BLaER1 (cell line): Measurements from ENCODE around the gene HSD17B12.

Source experiments
- H3K27ac ChIP-seq: shearing (Covaris generic); formaldehyde crosslinking; 2 replicates; pipeline ENCODE4 v1.8.1; 2022
- H3K27me3 ChIP-seq: shearing (Covaris generic); formaldehyde crosslinking; 2 replicates; pipeline ENCODE4 v1.8.1; 2022
- H3K36me3 ChIP-seq: shearing (Covaris generic); formaldehyde crosslinking; 2 replicates; pipeline ENCODE4 v1.8.1; 2022
- H3K4me1 ChIP-seq: shearing (Covaris generic); formaldehyde crosslinking; 2 replicates; pipeline ENCODE4 v1.8.1; 2022
- H3K4me2 ChIP-seq: shearing (Covaris generic); formaldehyde crosslinking; 2 replicates; pipeline ENCODE4 v1.8.1; 2022
- H3K4me3 ChIP-seq: shearing (Covaris generic); formaldehyde crosslinking; 2 replicates; pipeline ENCODE4 v1.8.1; 2022
- H3K9ac ChIP-seq: shearing (Covaris generic); formaldehyde crosslinking; 2 replicates; pipeline ENCODE4 v1.8.1; 2022
- H3K9me3 ChIP-seq: shearing (Covaris generic); formaldehyde crosslinking; 2 replicates; pipeline ENCODE4 v1.8.1; 2022
- H4K20me1 ChIP-seq: shearing (Covaris generic); formaldehyde crosslinking; 2 replicates; pipeline ENCODE4 v1.8.1; 2022
- Cebpa-rat ChIP-seq: shearing (Covaris generic); IDR thresholded peaks from 2 replicates; pipeline ENCODE4 v1.8.1; 2022

Gene HSD17B12

GRCh38 chr11:43686207-43686606 is 5.7 kb downstream of the HSD17B12 start:
- no peak overlapping the region for H3K4me3 ChIP-seq
- H3K27ac ChIP-seq, result no peak overlapping the region
- H3K4me1 ChIP-seq, result peaks cover 52% of the 10 kb centered on the region
- TF ChIP-seq Cebpa-rat, result no peak
- peaks cover 62% of the 10 kb centered on the region for H3K36me3 ChIP-seq
- H3K9me3 ChIP-seq, result peaks cover 17% of the 10 kb centered on the region; the same call in 1 of the 2 replicates
- no peaks in the 10 kb centered on the region for H3K27me3 ChIP-seq
- peaks cover 39% of the 10 kb centered on the region for H4K20me1 ChIP-seq
- H3K4me2 ChIP-seq, result no peak overlapping the region
- no peak overlapping the region for H3K9ac ChIP-seq

DNA sequence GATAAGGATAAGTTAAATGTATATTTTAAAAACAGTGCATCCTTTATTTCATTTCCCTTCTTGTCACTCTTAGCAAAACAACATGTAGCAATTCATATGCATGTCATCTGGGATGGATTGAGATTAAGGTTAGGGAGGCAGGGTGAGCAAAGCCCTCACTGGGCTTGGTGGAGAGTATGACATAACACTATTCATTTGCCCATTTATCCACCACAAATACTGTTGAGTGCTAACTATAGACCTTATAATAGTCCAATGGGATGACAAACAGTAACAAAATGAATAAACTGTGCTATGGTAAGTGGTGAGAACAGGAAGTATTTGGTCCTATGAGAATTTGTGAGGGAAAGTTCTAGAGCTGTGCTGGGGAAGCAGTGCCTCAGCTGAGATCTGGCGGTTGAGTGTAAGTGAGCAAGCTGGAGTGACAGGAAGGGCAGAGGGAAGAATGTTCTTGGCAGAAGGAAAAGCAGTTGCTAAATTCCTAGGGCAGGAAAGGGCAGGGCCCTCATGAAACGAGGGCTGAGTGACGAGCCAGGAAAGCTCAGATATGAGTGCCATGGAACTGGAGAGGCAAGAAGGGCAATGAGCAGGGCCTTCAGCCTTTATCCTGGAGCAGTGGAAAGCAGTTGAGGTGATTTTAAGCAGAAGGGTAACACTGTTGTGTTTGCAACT is 6.7 kb downstream of the HSD17B12 start:
- H3K4me2 ChIP-seq, result peak overlapping the region; percentile 18
- H3K4me3 ChIP-seq, result no peak overlapping the region
- peaks cover 69% of the 10 kb centered on the region for H3K36me3 ChIP-seq
- peaks cover 56% of the 10 kb centered on the region for H3K4me1 ChIP-seq
- no peak overlapping the region for H3K9ac ChIP-seq
- peaks cover 45% of the 10 kb centered on the region for H4K20me1 ChIP-seq
- no peak overlapping the region for H3K27ac ChIP-seq
- H3K9me3 ChIP-seq, result peaks cover 17% of the 10 kb centered on the region; the same call in 1 of the 2 replicates
- no peaks in the 10 kb centered on the region for H3K27me3 ChIP-seq
- TF ChIP-seq Cebpa-rat, result no peak

- Histone ChIP-seq H3K9ac (no peak overlapping the region), H3K27ac (no peak overlapping the region), H3K9me3 (peaks cover 17% of the 10 kb centered on the region; the same call in 1 of the 2 replicates), H3K27me3 (no peaks in the 10 kb centered on the region), H4K20me1 (peaks cover 45% of the 10 kb centered on the region), H3K36me3 (peaks cover 66% of the 10 kb centered on the region), H3K4me2 (no peak overlapping the region), H3K4me3 (no peak overlapping the region), H3K4me1 (peaks cover 55% of the 10 kb centered on the region)
- no peak for TF ChIP-seq Cebpa-rat
These were observed 7.9 kb downstream of the HSD17B12 start for GRCh38 chr11:43688394-43688793.

DNA sequence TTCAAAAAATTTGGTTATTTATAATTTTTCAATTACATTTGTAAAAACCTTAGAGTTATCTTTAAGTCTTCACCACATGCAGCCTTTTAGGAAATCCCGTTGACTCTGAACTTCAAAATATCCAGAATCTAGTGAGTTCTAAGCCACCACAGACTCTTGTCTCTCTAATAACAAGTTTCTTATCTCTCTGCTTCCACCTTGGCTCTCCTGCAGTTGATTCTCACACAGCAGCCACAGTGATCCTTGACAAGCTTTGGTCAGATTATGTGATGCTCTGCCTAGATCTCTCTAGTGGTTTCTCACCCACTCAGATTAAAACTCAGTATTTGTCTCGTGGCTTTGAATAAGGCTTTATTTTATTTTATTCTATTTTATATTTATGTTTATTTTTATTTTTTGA is 8.6 kb downstream of the HSD17B12 start:
- H3K4me3 ChIP-seq, result no peak overlapping the region
- no peak overlapping the region for H3K9ac ChIP-seq
- peaks cover 17% of the 10 kb centered on the region; the same call in 1 of the 2 replicates for H3K9me3 ChIP-seq
- H3K4me1 ChIP-seq, result peaks cover 55% of the 10 kb centered on the region
- no peaks in the 10 kb centered on the region for H3K27me3 ChIP-seq
- TF ChIP-seq Cebpa-rat, result no peak
- no peak overlapping the region for H3K27ac ChIP-seq
- peaks cover 45% of the 10 kb centered on the region for H4K20me1 ChIP-seq
- H3K4me2 ChIP-seq, result no peak overlapping the region
- peaks cover 60% of the 10 kb centered on the region for H3K36me3 ChIP-seq

DNA sequence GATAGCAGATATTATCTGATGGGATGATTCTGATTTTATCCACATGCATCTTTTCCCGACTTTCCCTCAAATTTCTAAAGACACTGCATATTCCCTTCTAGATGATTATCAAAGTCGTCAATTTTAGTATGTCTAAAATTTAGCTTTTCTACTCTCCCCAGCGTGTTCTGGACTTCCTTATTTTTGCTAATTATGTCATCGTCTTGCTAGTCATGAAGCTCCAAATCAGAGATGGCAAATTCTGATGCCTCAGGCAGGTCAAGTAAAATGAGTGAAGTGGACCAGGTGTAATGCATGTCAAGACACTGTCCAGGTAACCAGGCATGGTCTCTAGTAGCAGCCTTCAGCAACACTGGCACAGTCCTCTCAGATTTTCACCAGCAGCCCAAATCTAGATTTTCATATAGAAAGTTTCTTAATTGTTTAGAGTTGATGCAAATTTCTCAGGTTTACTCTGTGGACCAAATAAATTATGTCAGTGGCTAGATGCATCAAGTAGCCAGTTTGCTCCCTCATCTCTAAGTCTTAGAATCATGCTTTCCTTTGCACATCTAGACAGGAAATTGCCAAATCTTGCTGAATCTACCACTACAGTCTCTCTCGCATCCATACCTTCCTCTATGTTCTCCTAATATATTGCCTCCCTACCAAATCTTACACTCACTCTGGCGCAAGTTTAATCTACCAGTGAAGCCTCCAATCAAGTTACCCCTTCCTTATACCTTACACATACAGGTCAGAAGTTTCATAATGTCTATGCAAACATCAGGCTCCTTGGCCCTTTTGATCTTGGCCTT is 10.6 kb downstream of the HSD17B12 start:
- TF ChIP-seq Cebpa-rat, result no peak
- Histone ChIP-seq H3K9me3 (peaks cover 21% of the 10 kb centered on the region), H4K20me1 (peaks cover 42% of the 10 kb centered on the region), H3K4me2 (no peak overlapping the region), H3K9ac (no peak overlapping the region), H3K27ac (no peak overlapping the region), H3K4me3 (no peak overlapping the region), H3K4me1 (peaks cover 56% of the 10 kb centered on the region), H3K27me3 (no peaks in the 10 kb centered on the region), H3K36me3 (peaks cover 57% of the 10 kb centered on the region)

GRCh38 chr11:43691806-43692205 is 11.3 kb downstream of the HSD17B12 start:
- Histone ChIP-seq H3K36me3 (peaks cover 57% of the 10 kb centered on the region), H3K27ac (no peak overlapping the region), H3K4me3 (no peak overlapping the region), H3K9ac (no peak overlapping the region), H3K27me3 (no peaks in the 10 kb centered on the region), H4K20me1 (peaks cover 39% of the 10 kb centered on the region), H3K4me1 (peaks cover 56% of the 10 kb centered on the region), H3K9me3 (peaks cover 23% of the 10 kb centered on the region), H3K4me2 (no peak overlapping the region)
- no peak for TF ChIP-seq Cebpa-rat

DNA sequence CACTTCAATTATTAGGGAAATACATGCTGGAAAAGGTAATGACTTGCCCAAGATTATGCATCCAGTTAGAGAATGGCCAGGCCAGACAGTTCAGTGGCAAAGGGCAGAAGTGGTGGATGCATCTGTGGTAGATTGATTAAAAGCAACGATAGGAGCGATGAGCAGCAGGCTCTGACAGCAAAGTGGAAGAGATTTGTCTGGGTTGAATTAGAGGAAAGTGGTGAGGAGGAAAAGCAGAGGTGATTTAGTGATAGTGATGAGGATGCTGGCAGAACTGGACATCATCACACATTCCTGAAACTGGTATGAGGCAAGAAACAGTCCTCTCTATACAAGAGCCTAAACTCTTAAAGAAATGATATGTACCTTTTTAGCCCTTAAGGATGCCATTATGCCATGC is 12.5 kb downstream of the HSD17B12 start:
- H3K36me3 ChIP-seq, result peaks cover 57% of the 10 kb centered on the region
- no peak overlapping the region for H3K9ac ChIP-seq
- H3K4me3 ChIP-seq, result no peak overlapping the region
- peaks cover 29% of the 10 kb centered on the region for H4K20me1 ChIP-seq
- TF ChIP-seq Cebpa-rat, result no peak
- H3K9me3 ChIP-seq, result peaks cover 13% of the 10 kb centered on the region; the same call in 1 of the 2 replicates
- H3K27me3 ChIP-seq, result no peaks in the 10 kb centered on the region
- no peak overlapping the region for H3K27ac ChIP-seq
- H3K4me1 ChIP-seq, result peaks cover 44% of the 10 kb centered on the region
- peak overlapping the region; percentile 78 for H3K4me2 ChIP-seq

- Histone ChIP-seq H3K27me3 (no peaks in the 10 kb centered on the region), H4K20me1 (peaks cover 22% of the 10 kb centered on the region), H3K36me3 (peaks cover 54% of the 10 kb centered on the region), H3K4me2 (peak overlapping the region; percentile 78), H3K4me3 (no peak overlapping the region; the same call in 1 of the 2 replicates), H3K9ac (no peak overlapping the region), H3K27ac (no peak overlapping the region), H3K4me1 (peaks cover 42% of the 10 kb centered on the region), H3K9me3 (peaks cover 13% of the 10 kb centered on the region; the same call in 1 of the 2 replicates)
- no peak for TF ChIP-seq Cebpa-rat
These were observed 13.2 kb downstream of the HSD17B12 start for GRCh38 chr11:43693731-43694130.

DNA sequence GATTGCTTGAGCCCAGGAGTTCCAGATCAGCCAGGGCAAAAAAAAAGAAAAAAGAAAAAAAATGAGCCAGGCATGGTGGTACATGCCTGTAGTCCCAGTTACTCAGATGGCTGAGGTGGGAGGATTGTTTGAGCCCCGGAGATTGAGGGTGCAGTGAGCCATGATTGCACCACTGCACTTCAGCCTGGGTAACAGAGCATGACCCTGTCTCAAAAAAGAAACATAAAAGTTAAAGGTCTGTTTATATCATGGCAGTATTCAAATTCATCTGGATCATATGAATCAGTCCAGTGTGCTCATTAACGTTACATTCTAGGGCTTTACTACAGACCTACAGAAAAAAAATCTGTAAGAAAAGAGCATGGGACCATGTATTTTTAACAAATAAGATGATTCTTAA is 13.9 kb downstream of the HSD17B12 start:
- Histone ChIP-seq H3K36me3 (peaks cover 50% of the 10 kb centered on the region), H3K4me2 (peak overlapping the region; percentile 78), H3K4me1 (peaks cover 42% of the 10 kb centered on the region), H3K27ac (peak overlapping the region; percentile 51), H3K4me3 (peak overlapping the region; percentile 22; the same call in 1 of the 2 replicates), H4K20me1 (peaks cover 18% of the 10 kb centered on the region), H3K9ac (no peak overlapping the region), H3K9me3 (peaks cover 14% of the 10 kb centered on the region; the same call in 1 of the 2 replicates), H3K27me3 (no peaks in the 10 kb centered on the region)
- peak; percentile 51; the same call in 1 of the 2 replicates for TF ChIP-seq Cebpa-rat

DNA sequence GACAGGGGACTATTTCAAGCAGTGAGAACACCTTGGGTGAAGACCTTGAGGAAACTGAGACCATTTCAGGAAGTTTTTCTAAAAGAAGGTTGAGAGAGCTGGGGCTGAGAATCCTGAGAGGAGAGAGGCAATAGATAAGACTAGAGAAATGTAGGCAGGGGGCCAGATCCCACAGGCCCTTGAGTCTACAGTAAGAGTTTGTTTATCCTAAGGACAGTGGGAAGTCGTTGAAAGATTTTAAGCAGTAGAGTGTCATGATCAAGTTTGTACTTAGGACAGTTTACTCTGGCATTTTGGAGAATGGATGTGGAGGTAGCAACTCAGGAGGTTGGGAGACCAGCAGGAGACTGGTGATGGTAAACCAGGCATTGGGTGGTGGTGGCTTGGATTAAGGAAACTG is 17.1 kb downstream of the HSD17B12 start:
- H3K9ac ChIP-seq, result no peak overlapping the region
- H4K20me1 ChIP-seq, result no peaks in the 10 kb centered on the region; the same call in 1 of the 2 replicates
- no peaks in the 10 kb centered on the region for H3K27me3 ChIP-seq
- no peak overlapping the region for H3K27ac ChIP-seq
- no peak overlapping the region for H3K4me3 ChIP-seq
- H3K36me3 ChIP-seq, result peaks cover 58% of the 10 kb centered on the region
- TF ChIP-seq Cebpa-rat, result no peak
- no peak overlapping the region for H3K4me2 ChIP-seq
- H3K4me1 ChIP-seq, result peaks cover 26% of the 10 kb centered on the region
- peaks cover 46% of the 10 kb centered on the region for H3K9me3 ChIP-seq
